UCSD-AML1 (cell line): ENCODE results near the gene IFT43.

Source experiments
- DNase-seq: peaks from one replicate; lab custom pipeline; 2025; ENCODE audit not compliant: unreplicated experiment; lab: John Stamatoyannopoulos, UW

IFT43 gene

GRCh38 chr14:75979648-75980565, 5.7 kb upstream of the IFT43 start:
- no peak for DNase-seq

- no peak for DNase-seq
Observed at GRCh38 chr14:75980856-75981255, 4.7 kb upstream of the IFT43 start.

- peak; percentile 54 for DNase-seq
Observed at GRCh38 chr14:75981426-75982265, 3.9 kb upstream of the IFT43 start, which contains the start of gene TGFB3. TSS of gene TGFB3 (minus strand) at chr14:75981995. CDS start at chr14:75980893, 1,102 bp downstream.

- peak; percentile 75 for DNase-seq
Observed at GRCh38 chr14:75982266-75983018, 3.1 kb upstream of the IFT43 start.

- no peak for DNase-seq
Observed at GRCh38 chr14:75983019-75983358, 2.6 kb upstream of the IFT43 start.

- DNase-seq: no peak
Observed at GRCh38 chr14:75984674-75985073, 889 bp upstream of the IFT43 start.

- DNase-seq: no peak
Observed at GRCh38 chr14:75986439-75986765, 839 bp downstream of the IFT43 start.

GRCh38 chr14:75987201-75987970, 1.8 kb downstream of the IFT43 start:
- DNase-seq: no peak

GRCh38 chr14:75989134-75989533, 3.6 kb downstream of the IFT43 start:
- DNase-seq: no peak

- no peak for DNase-seq
Observed at GRCh38 chr14:75990297-75990696, 4.7 kb downstream of the IFT43 start.

GRCh38 chr14:75991753-75992152, 6.2 kb downstream of the IFT43 start:
- DNase-seq: no peak

GRCh38 chr14:75993567-75994041, 8.0 kb downstream of the IFT43 start:
- no peak for DNase-seq

GRCh38 chr14:75995372-75996041, 9.9 kb downstream of the IFT43 start:
- DNase-seq: no peak

- DNase-seq: no peak
Observed at GRCh38 chr14:75996488-75996887, 10.9 kb downstream of the IFT43 start.

GRCh38 chr14:75999511-76000190, 14.1 kb downstream of the IFT43 start:
- no peak for DNase-seq

GRCh38 chr14:76002383-76002782, 16.8 kb downstream of the IFT43 start:
- DNase-seq: no peak

GRCh38 chr14:76006253-76006652, 20.7 kb downstream of the IFT43 start:
- no peak for DNase-seq

GRCh38 chr14:76007379-76007778, 21.8 kb downstream of the IFT43 start:
- DNase-seq: no peak

GRCh38 chr14:76007852-76008251, 22.3 kb downstream of the IFT43 start:
- DNase-seq: no peak
